ENCODE measurements around the gene PLOD2.

Gene PLOD2

GRCh38 chr3:146165877-146166276, 4.9 kb upstream of the PLOD2 start:
- DNase-seq: no peak

GRCh38 chr3:146164971-146165769, 4.2 kb upstream of the PLOD2 start:
- no peak for DNase-seq

- DNase-seq: no peak
Observed at GRCh38 chr3:146164506-146164905, 3.5 kb upstream of the PLOD2 start.

DNA sequence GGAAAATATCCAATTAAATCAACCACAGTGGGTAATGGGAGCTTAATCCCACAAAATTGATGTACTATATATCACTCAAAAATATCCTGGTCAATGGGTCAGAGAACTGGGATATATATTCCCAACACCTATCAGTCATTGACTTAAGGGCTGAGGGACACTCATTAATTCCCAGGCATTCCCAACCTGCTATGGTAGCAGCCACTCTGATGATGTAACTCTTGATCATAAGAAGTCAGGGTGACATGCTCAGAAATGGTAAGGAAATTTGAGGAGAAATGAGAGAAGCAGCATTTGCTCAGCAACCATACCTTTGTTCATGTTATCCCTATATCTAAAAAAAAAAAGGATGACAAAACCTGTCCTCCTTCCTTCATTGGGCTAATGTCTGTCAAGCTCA, 3.1 kb upstream of the PLOD2 start:
- DNase-seq: no peak

DNA sequence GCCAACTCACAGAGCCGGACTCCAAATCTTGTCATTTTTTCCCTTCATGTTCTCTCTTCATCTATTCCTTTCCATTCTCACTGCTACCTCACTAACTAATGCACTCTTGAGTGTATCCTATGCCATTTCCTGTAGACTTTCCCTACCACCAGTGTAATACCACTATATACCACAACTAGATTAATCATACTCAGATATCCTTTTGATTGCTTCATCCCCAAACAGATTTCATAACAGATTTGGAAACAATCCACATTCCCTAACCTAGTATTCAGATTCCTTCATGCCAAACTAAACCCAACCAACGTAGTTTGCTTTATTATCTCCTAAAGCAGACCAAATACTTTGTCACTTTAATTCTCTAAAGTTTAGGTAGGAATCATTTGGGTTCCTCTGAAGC, 2.6 kb upstream of the PLOD2 start:
- DNase-seq: no peak

DNA sequence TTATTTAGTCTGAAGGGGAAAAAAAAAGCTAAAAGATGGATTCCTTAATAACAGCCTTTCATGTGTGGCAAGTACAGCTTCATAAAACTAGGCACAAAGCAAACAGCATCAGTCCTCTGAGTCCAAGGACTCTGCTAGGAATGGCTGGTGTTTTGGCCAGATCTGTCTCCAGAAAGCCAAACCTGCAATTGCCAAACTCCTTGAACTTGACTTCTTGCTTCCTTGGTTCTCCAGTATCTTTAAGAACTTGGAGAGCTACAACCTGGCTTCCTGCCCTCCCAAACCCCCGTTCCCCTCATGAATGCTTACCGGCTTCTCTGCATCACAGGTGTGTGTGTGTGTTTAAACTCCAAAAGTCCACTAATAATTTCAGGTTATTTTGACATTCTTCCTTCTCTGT, 1.6 kb upstream of the PLOD2 start:
- no peak for DNase-seq

DNA sequence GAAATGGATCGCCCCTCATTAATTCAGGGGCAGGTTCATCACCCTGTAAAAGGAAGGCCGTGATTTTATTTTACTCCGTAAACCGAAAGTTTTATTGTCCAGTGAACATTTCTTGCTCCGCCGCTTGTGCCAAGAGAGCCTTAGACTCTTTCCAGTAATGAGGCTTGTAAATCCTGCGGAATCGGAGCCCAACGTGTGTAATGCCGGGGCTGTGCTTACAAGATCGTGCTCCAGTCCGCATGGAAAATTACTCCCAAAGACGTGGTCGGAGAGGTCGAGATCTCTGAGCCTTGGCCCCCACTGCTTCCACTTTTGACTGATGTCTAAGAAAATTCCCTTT, 649 bp upstream of the PLOD2 start:
- no peak for DNase-seq

DNA sequence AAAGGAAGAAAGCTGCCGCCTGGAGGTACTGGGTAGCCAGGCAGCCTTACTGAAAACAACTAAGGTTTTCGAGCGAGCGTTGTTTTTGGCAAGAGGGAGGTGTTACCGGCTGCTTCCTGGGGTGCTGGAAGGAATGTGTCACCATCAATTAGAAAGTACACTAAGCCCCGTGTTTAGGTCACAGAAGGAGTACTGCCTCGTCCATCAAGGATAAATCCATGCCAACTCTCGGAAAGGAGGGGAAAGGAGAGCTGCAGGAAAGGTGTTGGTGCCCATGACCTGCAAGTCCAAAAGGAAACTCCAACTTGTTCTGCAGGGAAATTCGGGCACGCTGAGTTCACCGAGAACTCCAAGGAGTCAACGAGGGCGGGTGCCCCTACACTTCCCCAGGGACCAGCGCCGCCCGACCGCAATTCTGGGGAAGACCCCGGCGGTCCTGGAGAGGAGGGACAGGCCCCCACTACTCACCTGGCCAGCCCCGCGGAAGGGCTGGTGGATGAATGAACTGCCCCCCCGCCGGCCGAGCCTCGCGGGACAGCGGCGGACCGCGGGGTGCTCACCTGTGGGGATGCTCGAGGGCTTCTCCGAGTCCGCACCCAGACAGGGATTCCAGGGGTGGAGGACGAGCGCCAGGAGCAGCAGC, 542 bp downstream of the PLOD2 start:
- DNase-seq: no peak

GRCh38 chr3:146159616-146160320, 1.2 kb downstream of the PLOD2 start:
- DNase-seq: no peak

DNA sequence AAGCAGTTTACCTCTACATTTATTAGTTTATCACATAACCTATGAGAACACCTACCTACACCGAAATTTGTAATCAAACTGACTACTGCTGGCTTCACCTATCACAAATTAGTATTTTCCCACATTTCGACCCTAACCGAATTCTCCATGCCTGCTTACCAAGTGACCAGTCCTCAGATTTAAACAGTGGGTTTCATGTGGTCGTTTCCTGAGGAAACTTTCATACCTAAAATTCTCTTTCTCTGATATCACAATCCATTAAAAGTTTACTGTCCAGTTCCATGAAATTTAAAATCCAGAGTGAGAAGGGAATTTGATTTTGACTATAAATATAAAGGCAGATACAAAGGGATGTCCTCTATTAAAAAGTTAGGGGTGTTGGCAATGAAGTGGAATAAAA, 1.9 kb downstream of the PLOD2 start:
- DNase-seq: no peak

- DNase-seq: no peak
Observed at GRCh38 chr3:146157325-146158060, 3.5 kb downstream of the PLOD2 start.

DNA sequence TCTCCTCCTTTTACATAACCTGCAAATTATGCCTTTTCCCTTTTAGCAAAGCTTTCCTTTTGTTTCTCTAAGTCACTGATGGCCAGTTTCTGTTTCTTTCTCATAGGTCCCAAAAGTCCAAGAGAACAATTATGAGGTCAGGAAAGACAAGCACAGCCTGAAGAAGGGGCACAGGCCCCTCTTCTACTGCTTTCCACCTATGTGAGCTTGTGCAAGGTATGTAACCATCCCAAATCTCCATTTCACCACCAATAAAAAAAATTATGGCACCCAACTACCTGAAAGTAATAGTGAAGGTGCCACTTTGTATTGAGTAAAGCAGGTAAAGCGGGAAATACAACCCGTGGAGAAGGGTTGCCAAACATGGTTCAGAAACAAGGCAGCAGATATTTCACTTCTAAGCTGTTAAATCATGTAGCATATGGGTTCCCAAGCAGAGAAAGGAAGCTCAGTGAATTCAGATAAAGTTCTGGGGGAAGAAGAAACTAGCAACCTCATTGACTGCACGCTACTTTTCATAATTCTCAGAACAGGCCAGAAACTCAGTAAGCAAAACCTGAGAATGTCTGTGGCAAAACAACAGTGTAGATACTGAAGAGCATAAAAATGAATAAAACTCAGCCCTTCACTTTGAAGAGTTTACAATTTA, 4.2 kb downstream of the PLOD2 start:
- no peak for DNase-seq

DNA sequence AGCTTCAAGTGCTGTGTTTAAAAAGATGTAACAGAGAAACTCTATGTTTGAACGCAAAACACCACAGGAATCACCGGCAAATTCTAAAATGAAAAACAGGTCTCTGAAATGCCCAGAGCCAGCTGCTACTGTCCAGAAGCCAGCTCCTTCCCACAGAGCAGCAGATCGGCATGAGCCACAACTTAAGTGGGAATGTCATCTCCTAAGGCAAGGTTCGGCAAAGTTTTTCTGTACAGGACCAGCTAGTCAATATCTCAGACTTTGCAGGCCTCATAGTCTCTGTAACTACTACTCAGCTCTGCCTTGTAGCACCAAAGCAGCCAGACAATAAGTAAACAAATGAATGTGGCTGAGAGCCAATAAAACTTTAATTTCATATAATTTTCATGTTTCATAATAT, 4.9 kb downstream of the PLOD2 start:
- no peak for DNase-seq

GRCh38 chr3:146154995-146155394, 6.0 kb downstream of the PLOD2 start:
- no peak for DNase-seq

DNA sequence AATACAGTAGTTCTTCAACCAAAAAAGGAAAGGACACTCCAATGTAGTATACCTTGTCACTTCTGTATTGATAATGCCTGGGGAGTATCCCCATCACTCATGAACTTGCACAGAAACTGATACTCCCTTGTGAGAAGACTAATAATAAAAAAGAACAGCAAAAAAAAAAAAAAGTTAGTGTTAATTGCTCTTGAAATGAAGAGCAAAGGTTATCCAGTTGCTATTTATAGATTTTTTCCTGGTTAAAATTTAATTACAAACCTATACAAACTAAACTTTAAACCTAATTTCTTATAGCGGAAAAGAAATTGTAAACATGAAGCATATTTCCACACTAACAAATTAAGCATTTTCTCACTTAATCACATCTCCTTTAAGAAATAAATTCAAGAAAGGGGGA, 6.7 kb downstream of the PLOD2 start:
- no peak for DNase-seq

GRCh38 chr3:146153429-146153828, 7.6 kb downstream of the PLOD2 start:
- DNase-seq: no peak

DNA sequence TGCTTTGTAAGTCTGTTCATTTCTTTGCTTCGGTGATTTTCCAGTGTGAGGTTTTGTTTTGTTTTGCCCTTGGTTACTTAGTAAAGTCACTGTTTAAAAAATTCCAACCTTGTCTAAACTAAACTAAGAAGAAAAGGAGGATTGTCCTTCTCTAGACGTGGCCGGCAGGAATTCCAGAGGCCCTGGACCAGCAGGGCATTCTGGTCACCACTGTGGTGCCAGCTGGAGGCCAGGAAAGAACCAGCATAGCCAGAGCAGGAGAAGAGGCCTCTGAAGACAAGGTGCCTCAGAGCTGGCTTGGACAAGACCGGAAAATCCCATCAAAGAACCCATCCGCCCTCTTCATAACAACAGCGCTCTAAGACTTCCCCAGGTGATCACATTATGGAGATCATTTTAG, 8.2 kb downstream of the PLOD2 start:
- DNase-seq: no peak

DNA sequence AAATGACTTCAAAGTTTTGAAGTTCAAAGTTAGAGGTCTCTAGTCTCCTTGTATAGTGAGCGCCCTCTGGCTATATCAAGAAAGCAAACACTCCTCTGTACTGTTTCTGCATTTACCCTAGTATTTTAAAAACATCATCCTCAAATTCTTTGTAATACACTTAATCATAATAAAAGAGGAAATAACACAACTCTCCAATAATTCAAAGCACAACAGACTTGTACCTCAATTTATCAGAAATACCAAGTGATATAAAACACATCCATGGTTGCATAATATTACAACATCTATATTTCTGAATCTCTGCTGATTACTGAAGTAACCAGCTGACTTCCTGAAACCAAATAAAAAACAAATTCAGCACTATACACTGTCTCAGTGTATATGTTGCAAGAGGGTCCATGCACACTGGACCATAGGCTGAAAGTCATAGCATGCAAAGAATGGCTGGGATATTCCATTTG, 12.5 kb downstream of the PLOD2 start:
- DNase-seq: no peak

GRCh38 chr3:146145642-146146041, 15.3 kb downstream of the PLOD2 start:
- no peak for DNase-seq

DNA sequence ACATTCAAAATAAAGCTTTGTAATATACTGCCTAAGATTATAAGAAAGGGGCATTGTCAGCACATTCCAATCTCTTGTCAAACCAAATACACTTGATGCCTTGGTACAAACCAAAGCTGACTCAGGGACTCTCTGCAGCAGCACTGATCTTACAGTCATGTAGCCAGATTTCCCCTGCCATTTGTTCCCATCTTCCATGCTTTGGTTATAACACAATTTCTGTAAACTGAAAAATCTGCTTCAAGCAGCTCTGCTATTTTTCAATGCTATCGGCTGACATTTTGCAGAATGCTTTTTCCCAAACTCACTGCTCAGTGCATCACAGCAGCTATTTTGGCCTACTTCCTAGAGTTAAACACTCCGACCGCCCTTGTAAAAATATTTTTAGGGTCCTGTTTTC, 18.2 kb downstream of the PLOD2 start:
- DNase-seq: no peak

DNA sequence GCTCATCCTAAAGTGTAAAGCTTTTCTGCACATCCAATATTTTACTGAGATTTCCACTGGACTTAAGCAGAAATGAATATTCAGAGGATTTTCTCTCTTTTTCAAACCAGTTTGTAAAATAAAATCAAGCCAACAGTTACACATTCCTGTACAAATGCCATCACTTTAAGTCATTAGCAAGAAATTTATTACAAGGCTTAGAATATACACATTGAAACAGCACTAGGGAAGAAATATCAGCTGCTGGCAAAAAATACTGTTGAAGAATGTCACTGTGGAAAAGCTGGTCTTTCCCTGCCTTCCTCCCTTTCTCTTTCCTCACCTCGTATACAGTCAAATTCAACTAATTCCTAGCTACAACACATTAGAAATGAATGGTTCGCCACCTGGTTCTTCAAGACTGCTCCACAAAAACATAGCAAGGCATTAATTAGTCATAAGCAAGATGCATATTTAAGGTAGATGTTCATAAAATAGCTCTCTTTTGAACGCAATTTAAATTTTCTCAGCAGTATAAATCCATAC, 21.3 kb downstream of the PLOD2 start:
- DNase-seq: no peak

DNA sequence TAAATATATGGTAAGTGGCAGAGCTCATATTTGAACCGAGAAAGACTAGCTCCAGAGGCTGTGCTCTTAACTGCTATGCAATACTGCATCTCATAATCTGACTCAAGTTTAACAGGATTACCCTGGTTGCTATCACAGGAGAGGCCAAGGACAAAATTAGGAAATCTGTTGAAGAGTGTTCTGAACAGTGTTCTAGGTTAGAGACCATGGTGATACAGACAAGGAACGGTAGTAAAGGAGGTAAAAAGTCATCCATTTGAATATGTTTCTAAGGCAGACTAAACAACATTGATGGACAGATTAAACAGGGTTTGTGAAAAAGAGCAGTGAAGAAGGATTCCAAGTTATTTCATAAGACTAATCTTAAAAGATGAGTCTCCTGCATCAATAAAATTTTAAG, 22.1 kb downstream of the PLOD2 start:
- no peak for DNase-seq

DNA sequence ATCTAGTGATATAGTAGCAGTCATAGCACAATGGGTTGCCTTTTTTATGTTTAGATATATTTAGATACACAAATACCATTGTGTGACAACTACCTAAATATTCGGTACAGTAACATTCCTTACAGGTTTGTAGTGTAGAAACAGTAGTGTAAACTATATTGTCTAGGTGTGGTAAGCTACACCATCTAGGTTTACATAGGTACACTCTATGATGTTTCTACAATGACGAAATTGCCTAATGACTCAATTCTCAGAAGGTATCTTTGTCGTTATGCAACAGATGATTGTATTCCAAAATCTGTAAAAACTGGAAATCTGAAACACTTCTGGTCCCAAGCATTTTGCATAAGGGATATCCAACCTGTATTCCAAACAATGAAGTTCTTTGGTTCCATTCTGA, 24.3 kb downstream of the PLOD2 start:
- no peak for DNase-seq

Measured in SIG-M5 (cell line).